CD4-positive, alpha-beta T cell treated with Interleukin-12 subunit alpha and Interleukin-12 subunit beta, for 1 hour (primary cell): ENCODE results near the gene TMOD4.

Source experiments
- DNase-seq: peaks from one replicate; pipeline ENCODE4 v3.0.0-alpha.2; 2020

TMOD4 gene

DNA sequence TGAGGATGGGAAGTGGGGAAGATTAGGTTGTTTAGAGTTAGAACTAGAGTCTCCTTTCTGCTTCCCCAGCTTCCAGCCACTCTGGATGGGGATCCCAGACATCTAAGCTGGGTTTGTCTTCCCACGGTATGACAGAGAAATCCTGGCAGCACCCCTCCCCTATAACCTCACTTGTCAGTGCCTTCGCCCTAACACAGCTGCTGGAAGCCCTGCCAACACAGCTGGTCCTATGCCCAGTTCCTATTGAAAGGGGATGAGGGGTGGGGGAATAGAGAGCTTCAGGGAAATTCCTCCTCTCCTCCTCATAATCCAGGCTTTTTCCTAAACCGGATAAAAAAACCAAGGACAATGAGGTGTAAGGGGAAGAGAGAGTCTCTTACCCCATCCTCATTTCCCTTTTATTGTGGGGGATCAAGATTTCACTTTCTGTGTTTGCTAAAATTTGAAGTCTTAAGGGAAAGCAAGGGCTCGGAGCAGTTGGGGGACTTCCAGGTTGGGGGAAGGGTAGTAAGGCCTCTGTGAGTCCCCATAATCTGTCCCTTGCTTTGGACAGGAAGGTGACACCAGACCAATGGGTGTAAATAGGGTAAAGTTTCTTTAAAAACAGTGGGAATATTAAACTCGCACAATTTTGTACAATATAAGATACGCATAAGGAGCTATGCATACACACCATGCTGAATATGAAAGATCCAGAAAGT, 590 bp downstream of the TMOD4 start:
- DNase-seq, result no peak

DNA sequence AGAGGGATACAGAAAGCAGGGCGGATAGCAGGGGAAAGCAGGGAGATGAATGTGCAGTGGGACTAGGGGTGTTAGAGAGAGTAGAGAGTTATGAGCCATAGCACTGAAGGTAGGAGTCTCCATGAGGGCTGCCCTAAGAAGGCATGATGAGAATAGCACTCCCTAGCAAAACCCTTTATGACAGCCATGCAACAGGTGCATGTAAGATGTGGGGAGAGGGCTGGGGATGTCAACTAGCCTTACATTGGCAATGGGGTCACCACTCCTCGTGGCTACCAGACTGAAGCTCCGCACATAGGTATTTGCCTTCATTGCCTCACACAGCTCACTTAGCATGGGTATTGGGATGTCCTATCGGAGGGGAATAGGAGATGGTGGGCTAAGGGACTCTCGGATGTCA, 4.6 kb downstream of the TMOD4 start:
- DNase-seq, result no peak

DNA sequence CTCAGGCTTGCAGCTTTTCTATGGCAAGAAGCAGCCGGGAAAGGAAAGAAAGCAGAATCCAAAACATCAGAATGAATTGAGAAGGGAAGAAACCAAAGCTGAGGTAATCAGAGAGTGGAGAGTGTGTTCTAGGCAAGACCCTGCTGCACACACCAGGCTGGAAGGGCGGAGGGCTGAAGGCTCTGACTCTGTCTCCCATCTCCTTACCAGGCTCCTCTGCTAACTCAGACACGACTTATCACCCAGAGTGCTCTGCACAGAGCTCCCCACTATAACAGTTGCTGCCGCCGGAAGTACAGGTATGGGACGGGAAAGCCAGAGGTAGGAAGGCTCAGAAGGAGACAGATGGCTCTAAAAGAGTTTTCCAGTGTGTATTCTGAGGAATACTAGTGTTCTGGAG, 8.7 kb downstream of the TMOD4 start:
- no peak for DNase-seq

DNA sequence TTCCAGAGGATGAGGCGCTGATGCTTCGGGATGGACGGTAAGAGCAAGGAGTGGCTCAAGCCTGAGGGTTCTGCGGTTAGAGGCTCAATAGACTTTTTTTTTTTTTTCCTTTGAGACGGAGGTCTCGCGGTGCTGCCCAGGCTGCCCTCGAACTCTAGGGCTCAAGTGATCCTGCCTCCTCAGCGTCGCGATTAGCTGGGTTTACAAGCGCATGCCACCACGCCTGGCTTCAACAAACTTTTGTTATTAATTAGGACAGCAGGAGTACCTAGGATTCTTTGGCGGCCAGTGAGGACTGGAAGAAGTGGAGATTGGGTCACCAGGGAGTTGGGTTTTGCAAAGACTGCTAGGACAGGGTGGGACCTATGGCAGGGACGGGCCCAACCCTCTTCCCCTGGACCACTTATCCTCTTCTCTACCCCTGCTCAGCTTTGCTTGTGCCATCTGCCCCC, 9.2 kb downstream of the TMOD4 start:
- DNase-seq, result no peak

DNA sequence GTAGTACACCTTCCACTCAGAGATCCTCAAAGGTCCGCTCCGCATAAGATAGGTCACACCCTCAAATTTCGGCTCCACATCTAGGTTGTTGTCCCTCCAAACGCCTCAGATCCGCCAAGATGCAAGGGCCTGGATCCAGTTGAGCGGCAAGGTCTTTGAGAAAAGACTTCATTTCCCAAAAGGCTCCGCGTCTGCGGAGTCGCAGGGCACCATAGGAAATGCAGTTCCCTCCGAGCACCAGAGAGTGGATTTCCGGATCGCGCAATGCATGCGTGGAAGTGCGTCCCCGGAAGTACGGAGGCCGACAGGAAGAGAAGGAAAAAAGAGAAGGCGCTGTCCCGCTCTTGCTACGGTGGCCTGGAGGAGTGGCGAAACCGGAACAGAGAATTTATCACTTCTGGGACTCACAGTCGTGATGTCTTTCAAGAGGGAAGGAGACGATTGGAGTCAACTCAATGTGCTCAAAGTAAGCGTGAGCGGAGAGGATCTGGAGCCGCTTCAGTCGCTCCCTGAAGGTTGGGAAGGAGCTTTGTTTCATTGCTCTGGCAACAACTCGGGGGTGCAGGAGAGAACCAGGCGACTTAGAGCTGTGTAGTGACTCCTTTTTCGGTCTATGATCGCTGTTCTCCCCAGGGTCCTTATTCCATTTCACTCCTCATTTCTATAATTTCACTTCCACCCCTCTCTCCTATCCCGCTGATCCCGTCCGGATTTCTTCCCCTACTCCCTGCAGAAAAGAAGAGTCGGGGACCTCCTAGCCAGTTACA, 9.9 kb downstream of the TMOD4 start, which contains the start of the genes LYSMD1 and SCNM1:
LYSMD1 (minus strand) TSS at position 165 of the 767 bp plus-strand sequence. CDS start 644 bp downstream, outside the sequence.
SCNM1 (plus strand) TSS at position 407 of the 767 bp plus-strand sequence; CDS start at position 416, 9 bp downstream.
- peak; percentile 98 for DNase-seq

DNA sequence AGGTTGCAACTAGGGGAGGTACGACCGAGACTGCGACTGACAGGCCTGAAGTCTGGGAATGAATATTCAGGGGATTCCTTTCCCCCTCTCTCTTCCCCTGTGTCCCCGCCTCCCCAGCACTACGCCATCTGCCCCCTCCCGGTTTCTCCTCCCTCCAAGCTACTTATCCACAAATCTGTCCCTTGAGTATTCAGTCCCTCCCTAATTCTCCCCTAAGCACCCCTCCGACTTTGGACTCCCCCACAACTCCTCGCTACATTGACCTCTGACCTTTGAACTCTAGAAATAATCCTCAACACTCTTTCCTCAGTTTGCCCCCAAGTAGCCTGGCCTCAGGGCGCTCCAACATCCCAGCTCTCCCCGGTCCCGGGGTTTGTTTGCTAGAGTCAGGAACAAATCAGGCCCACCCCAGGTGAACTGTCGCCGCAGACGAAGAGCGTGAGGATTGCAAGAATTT, 10.5 kb downstream of the TMOD4 start:
- DNase-seq, result no peak

DNA sequence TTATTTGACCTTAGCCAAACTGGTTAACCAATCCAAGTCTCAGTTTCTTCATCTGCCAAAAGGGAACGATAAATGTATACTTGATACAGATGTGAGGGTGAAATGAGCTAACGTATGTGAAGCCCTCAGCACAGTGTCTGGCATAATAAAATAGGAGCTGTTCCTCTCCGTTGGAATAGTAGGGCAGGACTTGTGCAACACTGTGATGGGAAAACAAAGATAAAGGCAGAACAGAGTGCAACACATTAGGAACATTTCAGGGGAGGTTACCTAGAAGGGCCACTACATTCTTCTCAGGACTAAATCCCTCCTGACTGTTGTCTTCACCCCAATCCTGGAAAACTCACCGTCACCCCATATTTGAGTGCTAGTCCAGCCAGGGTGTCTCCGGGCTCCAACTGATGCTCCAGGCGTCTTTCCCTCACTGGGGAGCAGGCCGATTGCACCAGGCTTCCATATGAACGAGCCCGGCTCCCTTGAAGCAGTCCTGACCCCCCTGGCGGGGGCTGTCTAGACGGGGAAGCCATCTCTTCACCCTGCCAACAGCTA, 11.0 kb downstream of the TMOD4 start:
- no peak for DNase-seq

DNA sequence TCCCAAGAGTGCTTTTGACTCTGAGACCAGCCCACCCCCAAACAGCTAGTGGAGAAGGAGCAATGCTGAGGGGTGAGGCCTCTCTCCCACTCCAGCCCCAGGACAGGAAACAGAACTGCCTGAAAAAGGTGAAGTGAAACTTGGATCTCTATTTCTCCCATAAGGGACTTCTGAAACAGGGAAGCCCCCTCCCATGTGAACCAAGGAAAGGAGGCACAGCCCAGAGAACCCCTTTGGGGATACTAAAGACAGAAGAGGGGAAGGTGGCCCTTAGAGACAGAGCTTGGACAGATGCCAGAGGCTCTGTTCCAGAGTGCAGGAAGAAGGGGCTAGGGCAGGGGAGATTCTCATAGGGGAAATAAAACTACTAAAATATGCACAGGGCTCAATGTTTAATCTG, 16.4 kb downstream of the TMOD4 start:
- DNase-seq, result no peak

DNA sequence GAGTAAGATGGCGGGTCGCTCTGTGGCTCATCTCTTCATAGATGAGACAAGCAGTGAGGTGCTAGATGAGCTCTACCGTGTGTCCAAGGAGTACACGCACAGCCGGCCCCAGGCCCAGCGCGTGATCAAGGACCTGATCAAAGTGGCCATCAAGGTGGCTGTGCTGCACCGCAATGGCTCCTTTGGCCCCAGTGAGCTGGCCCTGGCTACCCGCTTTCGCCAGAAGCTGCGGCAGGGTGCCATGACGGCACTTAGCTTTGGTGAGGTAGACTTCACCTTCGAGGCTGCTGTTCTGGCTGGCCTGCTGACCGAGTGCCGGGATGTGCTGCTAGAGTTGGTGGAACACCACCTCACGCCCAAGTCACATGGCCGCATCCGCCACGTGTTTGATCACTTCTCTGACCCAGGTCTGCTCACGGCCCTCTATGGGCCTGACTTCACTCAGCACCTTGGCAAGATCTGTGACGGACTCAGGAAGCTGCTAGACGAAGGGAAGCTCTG, 17.0 kb downstream of the TMOD4 start:
- DNase-seq, result no peak

DNA sequence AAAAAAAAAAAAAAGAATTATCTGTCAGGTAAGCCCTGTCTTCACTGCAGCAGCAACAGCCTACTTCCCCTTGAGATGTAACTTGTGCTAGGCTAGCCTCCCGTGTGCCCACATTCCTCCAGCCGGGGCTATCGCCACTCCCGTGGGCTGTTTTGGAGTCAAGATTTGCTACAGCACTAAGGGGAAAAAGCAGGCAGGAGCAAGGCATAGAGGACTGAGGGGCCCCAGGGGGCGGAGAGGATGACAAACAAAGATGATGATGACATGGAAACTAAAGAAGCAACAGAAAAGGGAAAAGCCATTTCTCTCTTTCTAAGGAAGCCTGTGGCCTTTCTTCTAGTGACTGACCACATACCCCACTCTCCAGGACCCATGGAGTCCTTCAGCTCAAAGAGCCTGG, 17.5 kb downstream of the TMOD4 start:
- no peak for DNase-seq

DNA sequence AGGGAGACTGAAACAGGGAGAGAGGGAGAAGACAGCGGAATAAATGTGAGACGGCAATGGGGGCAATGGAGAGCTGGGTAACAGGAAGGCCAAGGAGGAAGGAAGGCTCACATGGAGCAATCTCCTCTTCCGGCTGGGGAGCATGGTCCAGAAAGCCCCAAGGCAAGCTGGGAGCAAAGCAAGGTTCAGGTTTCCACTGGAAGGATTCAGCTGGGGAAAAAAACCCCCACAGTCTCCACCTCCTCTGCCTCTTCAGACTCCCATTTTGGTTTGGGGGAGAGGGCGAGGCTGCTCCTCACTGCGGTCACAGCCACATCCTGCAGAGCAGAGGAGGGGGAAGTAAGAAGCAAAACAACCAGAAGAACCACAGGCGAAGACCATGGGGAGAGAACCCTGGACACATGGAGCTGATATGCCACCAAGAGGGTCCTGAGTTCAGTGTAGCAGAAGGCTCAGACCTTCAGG, 18.7 kb downstream of the TMOD4 start:
- DNase-seq, result peak; percentile 67

DNA sequence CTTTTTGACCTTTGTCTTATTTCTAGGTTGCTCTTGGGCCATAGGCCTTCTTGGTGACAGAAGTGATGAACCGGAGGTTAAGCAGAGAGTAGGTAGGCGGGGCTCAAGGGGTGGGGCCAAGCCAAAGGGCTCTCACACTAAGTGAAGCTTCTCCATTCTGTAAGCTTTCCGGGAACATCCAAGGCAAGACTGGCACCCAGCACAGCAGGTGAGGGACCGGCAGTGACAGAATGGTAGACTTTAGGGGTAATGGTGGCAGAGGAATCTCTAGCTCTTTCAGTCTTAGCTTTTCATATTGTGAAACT, 19.3 kb downstream of the TMOD4 start, which contains the start of gene TNFAIP8L2:
TNFAIP8L2 (plus strand) TSS at position 135 of the 305 bp plus-strand sequence. CDS start 2,049 bp downstream, outside the sequence.
- peak; percentile 74 for DNase-seq

DNA sequence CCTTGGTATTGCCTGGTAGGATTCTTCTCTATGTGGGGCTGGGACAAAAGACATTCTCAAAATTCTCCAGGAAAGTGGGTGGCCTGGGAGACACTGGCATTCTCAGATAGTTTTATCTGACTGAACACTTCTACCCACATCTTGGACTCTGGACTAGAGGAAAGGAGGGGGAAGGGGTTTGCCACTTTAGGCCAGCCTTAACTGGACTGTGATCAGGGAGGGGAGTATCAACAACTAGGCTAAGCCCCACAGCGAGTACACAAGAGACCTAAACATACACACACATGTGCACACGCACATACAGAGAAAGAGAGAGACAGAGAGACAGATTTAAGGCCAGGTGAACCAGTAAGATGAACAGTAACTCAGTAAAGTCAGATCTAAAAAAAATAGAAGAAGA, 28.1 kb downstream of the TMOD4 start:
- DNase-seq, result no peak

DNA sequence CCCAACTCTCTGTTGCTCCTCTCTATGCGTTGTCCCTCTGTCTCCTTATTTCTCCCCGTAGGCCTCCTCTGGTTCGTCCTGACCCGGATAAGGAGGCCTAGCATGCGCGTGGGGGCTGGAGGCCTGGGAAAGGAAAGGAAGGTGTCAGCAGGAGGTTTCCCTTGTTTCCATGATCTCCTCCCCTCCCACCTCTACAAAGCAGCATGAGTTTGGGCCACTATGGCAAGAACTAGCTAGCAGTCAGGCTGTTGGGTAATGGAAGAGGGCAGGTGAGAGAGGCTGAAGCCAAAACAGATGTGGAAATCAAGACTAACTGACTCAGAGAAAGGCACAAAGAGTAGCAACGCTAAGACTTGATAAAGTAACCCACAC, 28.7 kb downstream of the TMOD4 start:
- DNase-seq, result no peak

DNA sequence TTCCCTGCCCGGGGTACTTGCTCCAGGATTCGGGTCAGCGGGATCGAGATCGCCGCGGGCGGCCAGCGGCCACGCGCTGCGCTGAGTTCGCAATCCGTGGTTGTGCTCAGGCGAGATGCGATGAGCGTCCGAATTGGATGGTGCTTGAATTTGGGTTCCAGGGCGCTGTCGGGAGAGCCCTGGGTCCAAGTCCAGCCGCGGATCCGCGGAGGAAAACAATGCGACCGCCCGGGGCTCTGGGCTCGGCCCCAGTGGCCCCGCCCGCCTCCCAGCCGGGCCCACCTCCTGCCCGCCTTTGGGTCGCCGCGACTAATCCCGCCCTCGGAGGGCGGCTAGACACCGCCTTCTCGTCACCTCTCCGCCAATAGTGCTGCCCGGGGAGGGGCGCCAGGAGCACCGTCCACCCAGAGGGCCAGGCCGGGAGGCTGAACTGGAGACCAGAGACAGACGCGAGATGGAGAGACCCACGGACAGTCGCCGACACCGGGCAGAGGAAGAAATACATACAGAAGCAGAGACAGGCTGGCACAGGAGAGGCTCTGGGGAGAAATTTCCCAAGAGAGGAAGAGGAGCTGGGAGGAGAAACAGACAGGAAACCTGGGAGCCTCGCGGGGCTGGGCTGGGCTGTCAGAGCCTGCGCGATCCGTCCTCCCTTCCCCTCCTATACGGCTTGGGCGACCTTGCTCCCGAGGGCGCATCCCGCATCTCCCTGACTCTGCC, 29.2 kb downstream of the TMOD4 start, which contains the start of gene SEMA6C:
SEMA6C (minus strand) TSS at position 220 of the 720 bp plus-strand sequence. CDS start 4,010 bp downstream, outside the sequence.
- peak; percentile 88 for DNase-seq

DNA sequence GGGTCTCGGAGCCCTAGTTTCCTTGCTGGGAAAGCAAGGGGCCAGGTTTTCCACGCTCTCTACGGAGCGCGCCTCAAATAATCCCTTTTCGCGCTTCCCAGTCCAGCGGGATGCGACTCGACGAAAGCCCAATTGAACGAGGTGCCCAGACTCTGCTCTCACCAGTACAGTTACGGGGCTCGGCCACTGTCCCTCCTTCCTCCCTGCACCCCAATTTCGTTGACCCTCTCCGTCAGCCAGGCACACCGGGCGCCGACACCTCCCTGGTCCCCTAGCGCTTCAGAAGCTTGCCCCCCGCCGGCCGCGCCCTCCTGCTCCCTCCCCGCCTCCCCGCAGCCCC, 29.7 kb downstream of the TMOD4 start:
- no peak for DNase-seq

DNA sequence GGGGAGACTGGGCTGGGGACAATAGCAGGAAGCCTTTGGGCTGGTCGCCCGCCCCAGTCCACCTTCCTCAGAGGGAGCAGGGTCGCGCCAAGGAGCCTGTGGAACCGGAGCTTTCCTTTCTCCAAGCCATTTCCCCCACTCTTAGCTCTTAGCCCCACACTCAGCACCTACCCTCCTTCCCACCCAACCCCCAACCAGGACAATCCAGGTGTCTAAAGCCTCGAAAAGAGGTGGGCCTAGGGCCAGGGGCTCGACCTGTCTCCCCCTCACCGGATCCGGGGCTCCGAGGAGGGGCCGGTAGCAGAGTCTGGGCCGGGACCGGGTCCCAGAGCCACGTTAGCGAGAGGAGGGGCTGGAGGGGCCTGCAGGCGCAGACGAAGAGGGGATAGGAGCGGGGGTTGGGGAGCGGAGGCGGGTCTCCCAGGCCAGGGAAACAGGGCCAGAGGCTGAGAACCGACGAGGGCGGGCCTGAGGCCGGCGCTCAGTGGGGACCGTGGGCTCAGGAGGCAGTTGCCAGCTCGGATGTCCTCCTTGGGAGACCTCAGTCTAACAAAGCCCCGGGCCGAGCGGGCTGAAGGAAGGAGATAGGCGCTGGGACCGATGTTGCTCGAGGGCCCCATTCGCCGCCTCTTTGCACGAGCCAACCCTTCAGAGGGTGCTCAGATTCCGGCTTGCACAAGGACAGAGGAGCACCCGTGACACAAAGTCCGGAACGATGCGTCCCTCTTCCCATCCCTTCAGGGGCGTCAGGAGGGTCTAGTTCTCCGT, 30.3 kb downstream of the TMOD4 start:
- DNase-seq, result no peak

DNA sequence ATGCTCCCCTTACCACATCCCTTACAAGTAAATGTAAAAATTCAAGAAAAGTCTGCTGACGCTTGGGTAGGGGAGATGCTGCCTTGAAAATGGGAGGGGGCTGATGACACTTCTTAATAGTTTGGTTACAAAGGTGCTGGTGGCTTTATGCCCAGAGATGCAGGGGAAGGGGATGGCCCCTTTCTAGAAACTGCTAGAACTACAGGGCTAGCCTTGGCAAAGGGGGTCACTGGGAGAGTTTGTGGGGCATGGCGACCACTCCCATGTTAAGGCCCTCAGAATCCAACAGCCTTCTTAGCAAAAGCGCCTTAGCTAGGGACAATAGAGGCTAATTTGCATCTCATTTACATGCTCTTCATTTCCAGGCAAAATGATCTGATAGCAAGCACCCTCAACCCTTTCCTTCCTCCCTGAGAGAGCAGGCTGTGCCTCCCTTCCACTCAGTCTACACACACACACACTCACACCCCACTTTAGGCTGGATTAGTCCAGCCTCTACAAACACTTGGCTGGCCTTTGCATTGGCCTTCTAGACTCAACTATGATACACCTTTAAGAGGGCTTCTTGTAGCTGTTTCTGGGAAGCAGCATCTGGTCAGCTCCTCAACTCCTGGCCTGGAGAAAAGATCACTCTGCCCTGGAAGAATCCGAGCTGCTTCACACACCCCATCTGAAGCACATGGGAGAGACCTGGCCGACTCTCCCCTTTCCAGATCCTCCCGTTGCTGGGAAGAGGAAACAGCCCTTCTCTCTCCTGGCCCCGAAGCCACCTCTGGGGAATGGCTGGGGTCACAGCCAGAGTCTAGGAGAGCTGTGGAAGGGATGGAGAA, 31.1 kb downstream of the TMOD4 start:
- DNase-seq, result no peak

DNA sequence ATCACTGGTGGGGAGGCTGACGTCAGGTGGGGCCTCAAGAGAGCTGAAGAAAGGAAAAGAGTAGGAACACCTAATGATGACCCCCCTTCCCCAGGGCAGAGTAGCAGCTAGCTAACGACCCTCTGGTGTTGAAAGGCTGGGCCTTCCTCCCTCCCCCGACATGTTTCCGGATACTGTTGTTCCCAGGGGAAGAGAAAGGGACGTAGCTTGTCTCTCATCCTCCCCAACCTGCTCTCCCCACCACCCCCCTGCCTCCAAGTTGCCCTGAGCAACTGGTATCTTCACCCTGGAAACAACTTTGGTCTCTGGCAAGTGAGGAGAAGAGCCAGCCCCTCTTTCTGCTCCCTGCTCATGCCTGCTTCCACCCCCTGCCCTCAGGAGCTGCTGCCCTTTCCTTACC, 31.8 kb downstream of the TMOD4 start:
- DNase-seq, result no peak

DNA sequence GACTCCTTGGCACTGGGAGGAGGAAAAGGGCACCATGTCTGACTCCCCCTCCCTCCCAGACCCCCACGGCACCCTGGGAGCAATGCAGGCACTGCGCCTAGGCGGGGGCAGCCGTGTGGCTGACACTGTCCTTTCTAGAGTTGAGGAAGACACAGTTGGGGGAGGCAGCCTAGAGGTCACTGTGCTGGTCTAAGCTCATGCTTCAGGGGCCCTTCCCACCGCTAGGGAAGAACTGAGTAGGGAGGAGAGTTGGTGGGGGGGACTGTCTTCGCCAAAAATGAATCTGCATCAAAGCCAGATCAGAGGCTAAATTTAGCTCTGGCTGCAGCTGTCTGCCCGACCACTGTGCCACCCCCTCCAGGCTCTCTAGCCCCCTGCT, 32.7 kb downstream of the TMOD4 start:
- no peak for DNase-seq

DNA sequence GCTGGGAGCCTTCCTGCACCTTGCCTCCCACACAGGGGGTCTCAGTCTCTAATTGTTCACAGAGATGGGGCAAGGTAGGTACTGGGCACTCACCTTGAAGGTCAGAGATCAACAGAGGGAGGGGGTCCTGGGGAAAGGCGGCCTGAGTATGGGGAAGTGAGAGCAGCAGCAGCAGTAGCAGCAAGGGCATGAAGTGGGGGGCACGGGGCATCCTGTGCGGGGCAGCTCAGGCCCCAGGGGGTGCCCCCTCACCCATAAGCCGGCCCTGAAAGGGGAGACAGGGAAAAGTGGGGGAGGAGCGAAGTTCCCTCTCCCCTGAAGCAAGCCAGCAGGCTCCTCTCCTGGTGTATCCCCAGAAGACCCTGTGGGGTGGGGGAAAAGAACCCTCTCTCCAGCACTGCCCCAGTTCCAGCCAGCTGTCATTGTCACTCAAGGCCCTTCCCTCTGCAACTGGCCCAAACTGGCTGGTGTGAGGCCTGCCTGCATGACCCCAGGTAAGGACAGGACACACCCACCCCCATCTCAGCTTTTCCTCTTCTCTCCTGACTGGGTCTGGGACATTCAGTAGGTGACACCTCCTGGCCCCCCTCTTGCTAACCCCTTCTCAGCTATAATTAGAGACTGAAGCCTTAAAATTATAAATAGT, 33.2 kb downstream of the TMOD4 start:
- no peak for DNase-seq
